ENCODE results near the gene STAT1.

STAT1 gene

DNA sequence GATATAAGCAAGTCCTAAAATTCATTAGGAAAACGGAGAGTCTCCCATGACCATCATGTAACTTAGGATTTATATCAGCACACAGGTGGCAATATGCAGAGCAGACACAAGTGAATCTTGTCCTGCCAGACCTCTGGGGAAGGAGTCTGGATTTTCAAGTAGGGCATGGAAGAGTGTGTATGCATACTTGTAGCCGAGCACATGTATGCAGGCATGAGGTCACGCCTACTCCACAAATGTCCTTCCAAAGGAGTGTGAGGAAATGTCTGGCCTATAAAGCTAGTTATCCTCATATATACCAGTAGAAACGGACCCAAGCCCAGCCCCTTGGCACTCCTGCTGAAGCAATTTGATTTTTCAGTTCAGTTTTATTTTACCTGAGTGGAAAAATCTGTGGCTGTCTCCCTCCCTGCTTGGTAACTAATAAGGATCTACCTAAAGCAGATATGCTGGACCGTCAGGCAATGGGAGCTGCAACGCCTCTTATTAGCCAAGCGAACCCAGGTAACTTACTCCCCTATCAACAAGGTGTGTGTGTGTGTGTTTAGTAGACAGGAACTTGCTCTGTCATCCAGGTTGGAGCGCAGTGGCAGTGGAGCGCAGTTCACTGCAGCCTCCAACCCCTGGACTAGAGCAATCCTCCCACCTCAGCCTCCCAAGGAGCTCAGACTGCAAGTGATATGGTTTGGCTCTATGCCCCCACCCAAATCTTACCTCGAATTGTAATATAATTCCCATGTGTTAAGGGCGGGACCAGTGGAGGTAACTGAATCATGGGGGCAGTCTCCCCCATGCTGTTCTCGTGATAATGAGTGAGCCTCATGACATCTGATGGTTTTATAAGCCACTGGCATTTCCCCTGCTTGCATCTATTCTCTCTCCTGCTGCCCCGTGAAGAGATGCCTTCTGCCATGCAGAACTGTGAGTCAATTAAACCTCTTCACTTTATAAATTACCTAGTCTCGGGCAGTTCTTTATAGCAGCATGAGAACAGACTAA, 2.8 kb downstream of the STAT1 start:
- H3K4me1 ChIP-seq (ENCODE audit: control insufficient read depth in 5 of 5, insufficient read depth in 5 of 5, low read length in 5 of 5), result peaks cover 0 to 40% (median 39%) of the 10 kb centered on the region in 5 donors
- H3K4me3 ChIP-seq (ENCODE audit: low read depth in 1 of 5, low read length in 5 of 5), result peak overlapping the region in 2 of 5 donors; percentile 4 to 21
- no peaks in the 10 kb centered on the region for H3K27me3 ChIP-seq (ENCODE audit: control insufficient read depth in 5 of 5, insufficient read depth in 4 of 5, low read length in 5 of 5)
- no peaks in the 10 kb centered on the region for H3K9me3 ChIP-seq (ENCODE audit: control insufficient read depth in 5 of 5, low read length in 5 of 5)
- peaks cover 22 to 45% (median 38%) of the 10 kb centered on the region in 5 donors for H3K36me3 ChIP-seq (ENCODE audit: control insufficient read depth in 5 of 5, insufficient read depth in 5 of 5, low read length in 5 of 5)
- no peak overlapping the region for H3K27ac ChIP-seq (ENCODE audit: low read depth, low read length)
- no peak overlapping the region for H3K9ac ChIP-seq (ENCODE audit: low read length in 5 of 5)

GRCh38 chr2:191009541-191010374, 4.2 kb downstream of the STAT1 start:
- no peaks in the 10 kb centered on the region for H3K27me3 ChIP-seq (ENCODE audit: control insufficient read depth in 5 of 5, insufficient read depth in 4 of 5, low read length in 5 of 5)
- no peak overlapping the region for H3K4me3 ChIP-seq (ENCODE audit: low read depth in 1 of 5, low read length in 5 of 5)
- H3K9ac ChIP-seq (ENCODE audit: low read length in 5 of 5), result no peak overlapping the region
- H3K36me3 ChIP-seq (ENCODE audit: control insufficient read depth in 5 of 5, insufficient read depth in 5 of 5, low read length in 5 of 5), result peaks cover 36 to 59% (median 52%) of the 10 kb centered on the region in 5 donors
- H3K9me3 ChIP-seq (ENCODE audit: control insufficient read depth in 5 of 5, low read length in 5 of 5), result no peaks in the 10 kb centered on the region
- peaks cover 0 to 36% (median 34%) of the 10 kb centered on the region in 5 donors for H3K4me1 ChIP-seq (ENCODE audit: control insufficient read depth in 5 of 5, insufficient read depth in 5 of 5, low read length in 5 of 5)
- H3K27ac ChIP-seq (ENCODE audit: low read depth, low read length), result no peak overlapping the region

DNA sequence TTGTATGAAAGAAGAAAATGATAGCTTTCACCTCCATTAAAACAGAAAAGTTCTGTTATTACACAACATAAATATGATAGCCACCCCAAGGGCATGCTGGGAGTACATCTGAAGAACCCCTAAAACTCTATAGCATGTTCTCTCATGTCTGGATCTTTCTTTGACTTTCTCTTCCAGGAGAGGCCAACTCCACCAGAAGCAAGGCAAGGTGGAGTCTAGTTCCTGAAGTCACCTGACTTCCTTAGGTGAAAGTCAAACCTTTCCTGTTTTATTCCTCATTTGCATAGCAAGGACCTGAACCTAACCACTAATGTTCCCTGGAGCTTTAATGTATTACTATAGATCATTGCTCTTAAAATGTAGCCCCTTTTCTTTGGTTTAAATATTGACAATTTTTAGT, 5.7 kb downstream of the STAT1 start:
- Histone ChIP-seq H3K9ac (ENCODE audit: low read length in 5 of 5) (no peak overlapping the region), H3K4me3 (ENCODE audit: low read depth in 1 of 5, low read length in 5 of 5) (no peak overlapping the region), H3K36me3 (ENCODE audit: control insufficient read depth in 5 of 5, insufficient read depth in 5 of 5, low read length in 5 of 5) (peaks cover 50 to 74% (median 67%) of the 10 kb centered on the region in 5 donors), H3K4me1 (ENCODE audit: control insufficient read depth in 5 of 5, insufficient read depth in 5 of 5, low read length in 5 of 5) (peaks cover 0 to 29% (median 25%) of the 10 kb centered on the region in 5 donors), H3K9me3 (ENCODE audit: control insufficient read depth in 5 of 5, low read length in 5 of 5) (no peaks in the 10 kb centered on the region), H3K27me3 (ENCODE audit: control insufficient read depth in 5 of 5, insufficient read depth in 4 of 5, low read length in 5 of 5) (no peaks in the 10 kb centered on the region), H3K27ac (ENCODE audit: low read depth, low read length) (no peak overlapping the region)

DNA sequence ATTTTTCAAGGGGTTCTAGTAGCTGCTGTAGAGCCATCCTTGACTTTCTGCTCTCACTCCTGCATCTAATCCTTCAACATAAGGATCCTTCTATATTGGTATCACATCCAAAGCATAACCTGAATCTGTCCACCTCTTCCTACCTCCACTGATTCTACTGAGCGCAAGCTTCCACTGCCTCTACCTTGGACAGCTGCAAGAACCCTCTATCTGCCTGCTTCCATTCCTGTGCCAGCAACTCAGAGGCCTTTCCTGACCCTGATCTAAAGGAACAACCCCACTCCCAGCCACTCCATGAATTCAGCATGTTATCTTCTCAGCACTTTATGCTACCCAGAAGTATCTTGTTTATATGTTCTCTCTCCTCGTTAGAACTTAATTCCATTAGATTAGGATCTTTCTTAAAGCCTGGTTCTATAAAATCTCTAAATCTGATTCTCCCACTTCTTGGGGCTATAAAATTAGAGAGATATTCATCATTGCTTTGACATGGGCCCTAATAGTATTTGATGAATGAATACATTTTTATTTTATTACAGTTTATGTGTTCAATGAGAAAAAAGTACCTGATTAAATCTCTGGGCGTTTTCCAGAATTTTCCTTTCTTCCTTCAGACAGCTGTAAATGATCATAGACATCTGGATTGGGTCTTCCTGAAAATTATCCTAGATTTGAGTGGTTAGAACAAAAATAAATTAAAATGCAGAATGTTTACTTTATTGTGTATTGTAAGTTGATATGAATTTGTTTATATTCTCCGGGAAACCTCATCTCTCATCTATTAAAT, 6.8 kb downstream of the STAT1 start:
- H3K27ac ChIP-seq (ENCODE audit: low read depth, low read length), result no peak overlapping the region
- H3K9ac ChIP-seq (ENCODE audit: low read length in 5 of 5), result no peak overlapping the region
- H3K9me3 ChIP-seq (ENCODE audit: control insufficient read depth in 5 of 5, low read length in 5 of 5), result no peaks in the 10 kb centered on the region
- peaks cover 61 to 85% (median 76%) of the 10 kb centered on the region in 5 donors for H3K36me3 ChIP-seq (ENCODE audit: control insufficient read depth in 5 of 5, insufficient read depth in 5 of 5, low read length in 5 of 5)
- no peak overlapping the region for H3K4me3 ChIP-seq (ENCODE audit: low read depth in 1 of 5, low read length in 5 of 5)
- no peaks in the 10 kb centered on the region for H3K27me3 ChIP-seq (ENCODE audit: control insufficient read depth in 5 of 5, insufficient read depth in 4 of 5, low read length in 5 of 5)
- peaks cover 0 to 18% (median 14%) of the 10 kb centered on the region in 5 donors for H3K4me1 ChIP-seq (ENCODE audit: control insufficient read depth in 5 of 5, insufficient read depth in 5 of 5, low read length in 5 of 5)

- Histone ChIP-seq H3K4me1 (ENCODE audit: control insufficient read depth in 5 of 5, insufficient read depth in 5 of 5, low read length in 5 of 5) (peaks cover 0 to 9% (median 6%) of the 10 kb centered on the region in 5 donors), H3K27me3 (ENCODE audit: control insufficient read depth in 5 of 5, insufficient read depth in 4 of 5, low read length in 5 of 5) (no peaks in the 10 kb centered on the region), H3K27ac (ENCODE audit: low read depth, low read length) (no peak overlapping the region), H3K36me3 (ENCODE audit: control insufficient read depth in 5 of 5, insufficient read depth in 5 of 5, low read length in 5 of 5) (peaks cover 68 to 93% (median 83%) of the 10 kb centered on the region in 5 donors), H3K9ac (ENCODE audit: low read length in 5 of 5) (no peak overlapping the region), H3K9me3 (ENCODE audit: control insufficient read depth in 5 of 5, low read length in 5 of 5) (no peaks in the 10 kb centered on the region), H3K4me3 (ENCODE audit: low read depth in 1 of 5, low read length in 5 of 5) (no peak overlapping the region)
Measured at GRCh38 chr2:191006297-191006696, 7.7 kb downstream of the STAT1 start.

DNA sequence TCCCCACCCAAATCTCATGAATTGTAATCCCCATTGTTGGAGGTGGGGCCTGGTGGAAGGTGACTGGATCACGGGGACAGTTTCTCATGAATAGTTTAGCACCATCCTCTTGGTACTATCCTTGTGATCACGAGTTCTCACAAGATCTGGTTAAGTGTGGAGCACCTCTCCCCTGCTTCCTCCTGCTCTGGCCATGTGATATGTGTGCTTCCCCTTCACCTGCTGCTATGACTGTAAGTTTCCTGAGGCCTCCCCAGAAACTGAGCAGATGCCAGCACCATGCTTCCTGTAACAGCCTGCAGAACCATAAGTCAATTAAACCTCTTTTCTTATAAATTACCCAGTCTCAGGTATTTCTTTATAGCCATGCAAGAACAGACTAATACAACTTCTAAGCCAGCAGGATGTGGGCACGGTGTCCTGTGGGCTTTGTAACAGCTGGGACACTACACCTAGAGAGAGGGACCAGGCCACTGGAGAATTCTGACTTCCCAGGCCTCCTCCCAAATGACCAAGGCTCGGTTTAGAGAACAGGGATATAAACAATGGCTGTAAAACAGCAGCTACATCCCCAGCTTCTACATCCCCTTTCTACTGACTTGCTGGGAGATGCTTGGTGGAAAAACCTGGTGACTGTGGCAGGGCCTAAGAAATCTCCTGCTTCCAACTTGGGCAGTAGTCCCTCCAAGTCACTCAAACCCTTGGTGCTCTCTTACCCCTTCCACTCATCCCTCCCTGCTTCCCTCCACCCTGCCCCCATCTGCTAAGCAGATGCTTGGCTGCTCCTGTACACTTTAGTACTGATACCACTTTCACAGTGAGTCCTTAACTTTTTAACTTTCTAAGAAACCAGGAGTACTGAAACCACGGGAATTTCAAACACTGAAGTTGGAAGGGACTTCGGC, 10.3 kb downstream of the STAT1 start:
- Histone ChIP-seq H3K36me3 (ENCODE audit: control insufficient read depth in 5 of 5, insufficient read depth in 5 of 5, low read length in 5 of 5) (peaks cover 79 to 99% (median 87%) of the 10 kb centered on the region in 5 donors), H3K27ac (ENCODE audit: low read depth, low read length) (no peak overlapping the region), H3K27me3 (ENCODE audit: control insufficient read depth in 5 of 5, insufficient read depth in 4 of 5, low read length in 5 of 5) (no peaks in the 10 kb centered on the region), H3K4me1 (ENCODE audit: control insufficient read depth in 5 of 5, insufficient read depth in 5 of 5, low read length in 5 of 5) (peaks cover 0 to 7% (median 0%) of the 10 kb centered on the region in 5 donors), H3K9ac (ENCODE audit: low read length in 5 of 5) (no peak overlapping the region), H3K9me3 (ENCODE audit: control insufficient read depth in 5 of 5, low read length in 5 of 5) (no peaks in the 10 kb centered on the region), H3K4me3 (ENCODE audit: low read depth in 1 of 5, low read length in 5 of 5) (no peak overlapping the region)

- H3K27me3 ChIP-seq (ENCODE audit: control insufficient read depth in 5 of 5, insufficient read depth in 4 of 5, low read length in 5 of 5), result no peaks in the 10 kb centered on the region
- no peak overlapping the region for H3K4me3 ChIP-seq (ENCODE audit: low read depth in 1 of 5, low read length in 5 of 5)
- no peak overlapping the region for H3K9ac ChIP-seq (ENCODE audit: low read length in 5 of 5)
- H3K36me3 ChIP-seq (ENCODE audit: control insufficient read depth in 5 of 5, insufficient read depth in 5 of 5, low read length in 5 of 5), result peaks cover 67 to 97% (median 91%) of the 10 kb centered on the region in 5 donors
- H3K4me1 ChIP-seq (ENCODE audit: control insufficient read depth in 5 of 5, insufficient read depth in 5 of 5, low read length in 5 of 5), result peaks cover 0 to 7% (median 0%) of the 10 kb centered on the region in 5 donors
- H3K27ac ChIP-seq (ENCODE audit: low read depth, low read length), result no peak overlapping the region
- no peaks in the 10 kb centered on the region for H3K9me3 ChIP-seq (ENCODE audit: control insufficient read depth in 5 of 5, low read length in 5 of 5)
Measured at GRCh38 chr2:191001624-191002023, 12.3 kb downstream of the STAT1 start.

GRCh38 chr2:191001032-191001431, 12.9 kb downstream of the STAT1 start:
- Histone ChIP-seq H3K27ac (ENCODE audit: low read depth, low read length) (no peak overlapping the region), H3K9me3 (ENCODE audit: control insufficient read depth in 5 of 5, low read length in 5 of 5) (no peaks in the 10 kb centered on the region), H3K4me1 (ENCODE audit: control insufficient read depth in 5 of 5, insufficient read depth in 5 of 5, low read length in 5 of 5) (peaks cover 0 to 7% (median 0%) of the 10 kb centered on the region in 5 donors), H3K9ac (ENCODE audit: low read length in 5 of 5) (no peak overlapping the region), H3K4me3 (ENCODE audit: low read depth in 1 of 5, low read length in 5 of 5) (no peak overlapping the region), H3K27me3 (ENCODE audit: control insufficient read depth in 5 of 5, insufficient read depth in 4 of 5, low read length in 5 of 5) (no peaks in the 10 kb centered on the region), H3K36me3 (ENCODE audit: control insufficient read depth in 5 of 5, insufficient read depth in 5 of 5, low read length in 5 of 5) (peaks cover 65 to 97% (median 91%) of the 10 kb centered on the region in 5 donors)
